Measurements from ENCODE around the gene MERTK. TPM values are rescaled to one million over a fixed set of nuclear protein-coding genes. Genes with fewer than 3 reads are reported as not detected.
"Not testable (repeated sequence)": the region's sequence is repeated elsewhere in the genome, so short reads cannot be mapped to it uniquely, and the experiment has no call there.

Gene MERTK
- total and polyA plus RNA-seq, 2 experiments from 2014 or later: under 0.01 TPM; not detected in 1

DNA sequence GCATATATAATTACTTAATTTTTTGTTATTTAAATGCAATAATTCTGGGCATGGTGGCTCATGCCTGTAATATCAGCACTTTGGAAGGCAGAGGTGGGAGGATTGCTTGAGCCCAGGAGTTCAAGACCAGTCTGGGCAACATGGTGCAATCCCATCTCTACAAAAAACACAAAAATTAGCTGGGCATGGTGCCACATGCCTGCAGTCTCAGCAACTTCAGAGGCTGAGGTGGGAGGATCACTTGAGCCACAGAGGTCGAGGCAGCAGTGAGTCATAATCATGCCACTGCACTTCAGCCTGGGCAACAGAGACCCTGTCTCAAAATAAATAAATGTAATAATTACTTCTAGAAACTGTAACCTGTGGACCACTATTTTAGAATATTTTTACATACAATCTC lies 135.2 kb downstream of the MERTK start:
- no peak overlapping the region for H3K4me2 ChIP-seq (ENCODE audit: unreplicated experiment)
- 0% methylated on average over 1 of the region's 1 CpG for WGBS, 2 experiments (ENCODE audit: low coverage in 1 of 2, low lambda C conversion rate in 2 of 2, missing lambda C conversion rate in 2 of 2)

DNA sequence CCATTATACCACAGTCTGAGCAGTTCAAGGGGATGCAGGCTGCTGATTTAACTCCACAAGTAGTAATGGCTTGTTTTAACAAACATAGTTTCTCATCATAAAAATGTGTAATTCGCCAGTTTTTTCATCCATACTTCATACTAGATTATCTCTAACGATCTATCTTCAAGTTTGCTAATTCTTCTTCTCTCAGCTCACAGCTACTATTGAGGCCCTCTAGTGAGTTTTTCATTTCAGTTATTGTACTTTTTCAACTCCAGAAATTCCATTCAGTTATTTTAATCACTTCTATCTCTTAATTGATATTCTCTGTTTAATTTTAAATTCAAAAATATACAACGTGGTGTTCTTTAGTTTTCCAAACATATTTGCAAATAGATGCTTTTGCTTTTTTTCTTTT lies 136.5 kb downstream of the MERTK start:
- no peaks in the 10 kb centered on the region for H3K9me3 ChIP-seq (ENCODE audit: low read depth)
- no peaks in the 10 kb centered on the region for H3K27me3 ChIP-seq (replicated peaks; ENCODE audit: insufficient read depth)
- H4K20me1 ChIP-seq (ENCODE audit: insufficient read depth): no peaks in the 10 kb centered on the region
- H3K4me3 ChIP-seq: no peak overlapping the region
- H3F3A ChIP-seq (ENCODE audit: insufficient read depth): peaks cover 21% of the 10 kb centered on the region; the same call in 1 of the 2 replicates
- H3K79me2 ChIP-seq (ENCODE audit: insufficient read depth): no peaks in the 10 kb centered on the region
- H3K36me3 ChIP-seq (ENCODE audit: low read depth): no peaks in the 10 kb centered on the region
- in situ Hi-C loops (cut with MboI): loop anchor here (10.0 kb wide), 1 partner anchor 130 kb away; no protein-coding TSS in a partner anchor
- no peak overlapping the region for H3K27ac ChIP-seq
- H3K4me2 ChIP-seq (ENCODE audit: unreplicated experiment): no peak overlapping the region
- DNase-seq: no peak
- WGBS, 2 experiments (ENCODE audit: low coverage in 1 of 2, low lambda C conversion rate in 2 of 2, missing lambda C conversion rate in 2 of 2): 84 to 93% methylated on average over 3 of the region's 3 CpGs
- TF ChIP-seq EZH2phosphoT487 (IDR thresholded peaks at IDR 0.05; ENCODE audit: insufficient read depth, low read depth) (no peak), EZH2 (IDR thresholded peaks at IDR 0.05; ENCODE audit: insufficient read depth, poor library complexity, severe bottlenecking) (no peak)
- peaks cover 19% of the 10 kb centered on the region for H3K4me1 ChIP-seq (ENCODE audit: insufficient read depth)
- no peaks in the 10 kb centered on the region for H3K9me2 ChIP-seq (ENCODE audit: insufficient read depth)
- no peak overlapping the region for H3K9ac ChIP-seq
- H2AFZ ChIP-seq: no peak overlapping the region

More for the DNA sequence above, 135.2 kb downstream of the MERTK start:
- Histone ChIP-seq H3K4me3 (no peak overlapping the region), H3K79me2 (ENCODE audit: insufficient read depth) (no peaks in the 10 kb centered on the region), H3K9me3 (ENCODE audit: low read depth) (no peaks in the 10 kb centered on the region), H3K27me3 (replicated peaks; ENCODE audit: insufficient read depth) (no peaks in the 10 kb centered on the region), H3F3A (ENCODE audit: insufficient read depth) (peaks cover 21% of the 10 kb centered on the region; the same call in 1 of the 2 replicates), H3K9ac (no peak overlapping the region), H4K20me1 (ENCODE audit: insufficient read depth) (no peaks in the 10 kb centered on the region), H3K27ac (peak overlapping the region; percentile 3; the same call in 1 of the 2 replicates), H3K36me3 (ENCODE audit: low read depth) (no peaks in the 10 kb centered on the region), H3K4me1 (ENCODE audit: insufficient read depth) (peaks cover 19% of the 10 kb centered on the region), H2AFZ (no peak overlapping the region), H3K9me2 (ENCODE audit: insufficient read depth) (no peaks in the 10 kb centered on the region)
- peak; percentile 45 for DNase-seq
- in situ Hi-C loops (cut with MboI): loop anchor here (10.0 kb wide), 1 partner anchor 129 kb away; no protein-coding TSS in a partner anchor
- TF ChIP-seq EZH2 (IDR thresholded peaks at IDR 0.05; ENCODE audit: insufficient read depth, poor library complexity, severe bottlenecking) (no peak), EZH2phosphoT487 (IDR thresholded peaks at IDR 0.05; ENCODE audit: insufficient read depth, low read depth) (no peak)

DNA sequence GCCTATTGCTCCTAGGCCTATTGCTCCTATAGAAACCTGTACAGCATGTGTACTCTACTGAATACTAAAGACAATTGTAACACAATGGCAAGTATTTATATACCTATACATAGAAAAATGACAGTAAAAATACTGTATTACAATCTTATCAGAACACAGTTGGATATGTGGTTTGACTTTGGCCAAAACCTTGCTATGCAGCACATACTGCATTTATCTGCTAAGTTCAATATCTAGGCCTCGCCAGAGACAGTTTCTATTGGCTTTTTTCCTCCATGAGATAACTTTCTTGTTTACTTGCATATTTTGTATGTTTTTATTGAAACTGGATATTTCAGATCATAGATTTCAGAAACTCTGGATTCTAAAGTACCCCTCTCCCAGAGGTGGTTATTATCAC lies 137.4 kb downstream of the MERTK start:
- Histone ChIP-seq H3K4me2 (ENCODE audit: unreplicated experiment) (no peak overlapping the region), H4K20me1 (ENCODE audit: insufficient read depth) (no peaks in the 10 kb centered on the region), H3K9ac (no peak overlapping the region), H3K9me2 (ENCODE audit: insufficient read depth) (no peaks in the 10 kb centered on the region), H3K36me3 (ENCODE audit: low read depth) (no peaks in the 10 kb centered on the region), H3K9me3 (ENCODE audit: low read depth) (no peaks in the 10 kb centered on the region), H3K4me3 (no peak overlapping the region), H3F3A (ENCODE audit: insufficient read depth) (peaks cover 21% of the 10 kb centered on the region; the same call in 1 of the 2 replicates), H3K27ac (no peak overlapping the region), H3K4me1 (ENCODE audit: insufficient read depth) (peaks cover 19% of the 10 kb centered on the region), H3K79me2 (ENCODE audit: insufficient read depth) (no peaks in the 10 kb centered on the region), H3K27me3 (replicated peaks; ENCODE audit: insufficient read depth) (no peaks in the 10 kb centered on the region), H2AFZ (no peak overlapping the region)
- WGBS, 2 experiments (ENCODE audit: low coverage in 1 of 2, low lambda C conversion rate in 2 of 2, missing lambda C conversion rate in 2 of 2): 73 to 74% methylated on average over 1 of the region's 1 CpG
- no peak for DNase-seq
- TF ChIP-seq EZH2 (IDR thresholded peaks at IDR 0.05; ENCODE audit: insufficient read depth, poor library complexity, severe bottlenecking) (no peak), EZH2phosphoT487 (IDR thresholded peaks at IDR 0.05; ENCODE audit: insufficient read depth, low read depth) (no peak)
- in situ Hi-C loops (cut with MboI): loop anchor here (10.0 kb wide), 1 partner anchor 131 kb away; no protein-coding TSS in a partner anchor

DNA sequence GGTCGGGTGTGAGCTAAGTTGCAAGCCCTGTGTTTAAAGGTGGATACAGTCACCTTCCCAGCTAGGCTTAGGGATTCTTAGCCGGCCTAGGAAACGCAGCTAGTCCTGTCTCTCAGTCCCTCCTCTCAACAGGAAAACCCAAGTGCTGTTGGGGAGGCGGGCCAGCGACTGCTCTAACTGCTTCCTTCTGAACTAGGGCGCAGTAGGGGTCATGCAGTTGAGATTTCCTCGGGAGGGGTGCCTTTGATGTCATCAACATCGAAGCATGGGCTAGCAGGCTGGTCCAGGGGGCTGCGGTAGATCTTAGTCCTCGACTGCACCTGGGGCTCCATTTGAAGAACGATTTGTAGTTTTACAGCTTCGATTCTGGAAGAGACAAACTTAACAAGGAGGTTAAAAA lies 141.1 kb downstream of the MERTK start:
- not testable (repeated sequence) for H3K79me2 ChIP-seq (ENCODE audit: insufficient read depth); DNase-seq; H3K36me3 ChIP-seq (ENCODE audit: low read depth); H3K9me2 ChIP-seq (ENCODE audit: insufficient read depth); H3K27me3 ChIP-seq (replicated peaks; ENCODE audit: insufficient read depth); H3K9ac ChIP-seq; H4K20me1 ChIP-seq (ENCODE audit: insufficient read depth); H2AFZ ChIP-seq; H3K4me2 ChIP-seq (ENCODE audit: unreplicated experiment); H3K4me3 ChIP-seq; H3K27ac ChIP-seq; H3K9me3 ChIP-seq (ENCODE audit: low read depth); H3F3A ChIP-seq (ENCODE audit: insufficient read depth); H3K4me1 ChIP-seq (ENCODE audit: insufficient read depth)
- 63 to 71% methylated on average over 12 of the region's 12 CpGs for WGBS, 2 experiments (ENCODE audit: low coverage in 1 of 2, low lambda C conversion rate in 2 of 2, missing lambda C conversion rate in 2 of 2)
- in situ Hi-C loops (cut with MboI): loop anchor here (10.0 kb wide), 1 partner anchor 135 kb away; no protein-coding TSS in a partner anchor

GRCh38 chr2:112040066-112040465 lies 141.7 kb downstream of the MERTK start:
- in situ Hi-C loops (cut with MboI): not testable (repeated sequence)

DNA sequence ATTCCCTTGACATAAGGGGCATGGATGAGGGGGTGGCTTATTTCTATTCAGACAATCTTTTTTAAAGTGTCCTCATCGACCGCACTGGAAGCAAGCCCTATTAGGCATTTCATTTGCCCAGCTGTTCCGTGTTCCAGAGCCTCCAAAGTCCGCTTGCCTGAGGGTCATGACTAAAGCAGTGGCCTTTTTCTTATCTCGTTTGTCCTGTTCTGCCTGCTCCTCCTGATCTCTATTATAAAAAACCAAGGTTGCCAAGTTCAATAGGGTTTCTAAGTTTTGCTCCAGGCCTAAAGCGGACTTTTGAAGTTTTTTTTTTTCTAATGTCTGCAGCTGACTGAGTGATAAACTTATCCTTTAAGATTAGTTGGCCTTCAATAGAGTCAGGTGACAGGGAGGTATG lies 143.1 kb downstream of the MERTK start:
- DNase-seq; H3K36me3 ChIP-seq (ENCODE audit: low read depth); H3K4me1 ChIP-seq (ENCODE audit: insufficient read depth); H3K27ac ChIP-seq; H3F3A ChIP-seq (ENCODE audit: insufficient read depth); in situ Hi-C loops (cut with MboI); H3K9me3 ChIP-seq (ENCODE audit: low read depth); H3K9me2 ChIP-seq (ENCODE audit: insufficient read depth); H2AFZ ChIP-seq; H3K4me2 ChIP-seq (ENCODE audit: unreplicated experiment); H3K79me2 ChIP-seq (ENCODE audit: insufficient read depth); H3K9ac ChIP-seq; H4K20me1 ChIP-seq (ENCODE audit: insufficient read depth); H3K4me3 ChIP-seq; H3K27me3 ChIP-seq (replicated peaks; ENCODE audit: insufficient read depth): not testable (repeated sequence)
- 59 to 67% methylated on average over 6 of the region's 6 CpGs for WGBS, 2 experiments (ENCODE audit: low coverage in 1 of 2, low lambda C conversion rate in 2 of 2, missing lambda C conversion rate in 2 of 2)

More at GRCh38 chr2:112040066-112040465, 141.7 kb downstream of the MERTK start:
- not testable (repeated sequence) for H3K4me2 ChIP-seq (ENCODE audit: unreplicated experiment); H3K79me2 ChIP-seq (ENCODE audit: insufficient read depth); H3K9me2 ChIP-seq (ENCODE audit: insufficient read depth); H3K4me1 ChIP-seq (ENCODE audit: insufficient read depth); H4K20me1 ChIP-seq (ENCODE audit: insufficient read depth); H2AFZ ChIP-seq; H3F3A ChIP-seq (ENCODE audit: insufficient read depth); H3K27me3 ChIP-seq (replicated peaks; ENCODE audit: insufficient read depth); H3K9me3 ChIP-seq (ENCODE audit: low read depth); H3K9ac ChIP-seq; H3K4me3 ChIP-seq; H3K27ac ChIP-seq; H3K36me3 ChIP-seq (ENCODE audit: low read depth); DNase-seq
- 86 to 90% methylated on average over 2 of the region's 2 CpGs for WGBS, 2 experiments (ENCODE audit: low coverage in 1 of 2, low lambda C conversion rate in 2 of 2, missing lambda C conversion rate in 2 of 2)

Data from GM23248 (cell line).